Neural cell (in vitro differentiated cells): Measurements from ENCODE around the gene ACAP1. TPM values are rescaled to one million over a fixed set of nuclear protein-coding genes. Genes with fewer than 3 reads are reported as not detected.

Source experiments
- H2AFZ ChIP-seq: fragments of 200-600, 300-800 bp; sonication (generic), shearing (Covaris generic); 2 replicates; pipeline ENCODE4 v1.6.0; 2014; ENCODE audit warnings: low read depth, mild to moderate bottlenecking, antibody characterized with exemption, low read length, moderate library complexity
- H3F3A ChIP-seq: fragments of 200-600 bp; shearing (Covaris generic); 2 replicates; pipeline ENCODE4 v1.6.1; 2016; ENCODE audit warnings: mild to moderate bottlenecking, moderate library complexity, mixed read lengths, antibody characterized with exemption, low read length; ENCODE audit not compliant: insufficient read depth, poor library complexity, severe bottlenecking
- H3K27ac ChIP-seq: fragments of 200-600, 300-800 bp; sonication (generic), shearing (Covaris generic); 2 replicates; pipeline ENCODE4 v1.5.1; 2014; ENCODE audit warnings: mild to moderate bottlenecking, low read length, moderate library complexity
- H3K27me3 ChIP-seq: fragments of 300-800, 200-600 bp; sonication (generic), shearing (Covaris generic); 2 replicates; pipeline ENCODE4 v1.6.0; 2014; ENCODE audit warnings: mild to moderate bottlenecking, low read depth, low read length, moderate library complexity; ENCODE audit not compliant: insufficient read depth
- H3K36me3 ChIP-seq: fragments of 300-800, 200-600 bp; sonication (generic), shearing (Covaris generic); 2 replicates; pipeline ENCODE4 v1.5.1; 2014; ENCODE audit warnings: mild to moderate bottlenecking, antibody characterized with exemption, low read length, moderate library complexity; ENCODE audit not compliant: insufficient read depth
- H3K4me2 ChIP-seq: fragments of 300-800, 200-600 bp; sonication (generic), shearing (Covaris generic); 2 replicates; pipeline ENCODE4 v1.6.0; 2014; ENCODE audit warnings: mild to moderate bottlenecking, low read length
- H3K4me3 ChIP-seq: fragments of 300-800, 200-600 bp; sonication (generic), shearing (Covaris generic); 2 replicates; pipeline ENCODE4 v1.5.1; 2014; ENCODE audit warnings: mild to moderate bottlenecking, low read length, moderate library complexity
- H3K79me2 ChIP-seq: fragments of 200-600 bp; shearing (Covaris generic); replicated peaks from 2 replicates; pipeline ENCODE4 v1.6.0; 2014; ENCODE audit warnings: mild to moderate bottlenecking, low read length, moderate library complexity; ENCODE audit not compliant: insufficient read depth
- H3K9ac ChIP-seq: fragments of 300-800, 200-600 bp; sonication (generic), shearing (Covaris generic); 2 replicates; pipeline ENCODE4 v1.6.1; 2016; ENCODE audit warnings: mild to moderate bottlenecking, low read length, mixed read lengths
- H3K9me2 ChIP-seq: fragments of 200-600 bp; shearing (Covaris generic); 2 replicates; pipeline ENCODE4 v1.6.1; 2016; ENCODE audit warnings: mild to moderate bottlenecking, low read length, mixed read lengths; ENCODE audit not compliant: insufficient read depth
- H3K9me3 ChIP-seq: fragments of 200-600, 300-800 bp; sonication (generic), shearing (Covaris generic); 2 replicates; pipeline ENCODE4 v1.6.1; 2016; ENCODE audit warnings: mild to moderate bottlenecking, mixed run types, low read length, moderate library complexity, mixed read lengths
- H4K20me1 ChIP-seq: fragments of 200-600 bp; shearing (Covaris generic); 2 replicates; pipeline ENCODE4 v1.6.1; 2016; ENCODE audit warnings: mild to moderate bottlenecking, mixed run types; ENCODE audit not compliant: insufficient read depth
- EP300 ChIP-seq: fragments of 450-650 bp; conservative IDR thresholded peaks from 2 replicates; pipeline ENCODE4 v1.6.1; 2014; ENCODE audit warnings: antibody characterized with exemption, mild to moderate bottlenecking, moderate library complexity; ENCODE audit not compliant: poor library complexity, severe bottlenecking
- EZH2 ChIP-seq: fragments of 200-600, 300-800 bp; shearing (Covaris generic), sonication (generic); IDR thresholded peaks from 2 replicates; pipeline ENCODE4 v1.6.1; 2014; ENCODE audit warnings: antibody characterized with exemption, low read length, borderline replicate concordance, mild to moderate bottlenecking; ENCODE audit not compliant: insufficient read depth, poor library complexity, severe bottlenecking
- MXI1 ChIP-seq: fragments of 450-650 bp; conservative IDR thresholded peaks from 2 replicates; pipeline ENCODE4 v1.6.1; 2014; ENCODE audit warnings: antibody characterized with exemption, mild to moderate bottlenecking; ENCODE audit not compliant: poor library complexity, severe bottlenecking
- POLR2AphosphoS5 ChIP-seq: IDR thresholded peaks from 2 replicates; pipeline ENCODE4 v1.6.1; 2012
- RAD21 ChIP-seq: fragments of 450-650 bp; conservative IDR thresholded peaks from 2 replicates; pipeline ENCODE4 v1.6.1; 2014; ENCODE audit warnings: antibody characterized with exemption, mild to moderate bottlenecking, moderate library complexity
- REST ChIP-seq: IDR thresholded peaks from 2 replicates; pipeline ENCODE4 v1.6.1; 2012; ENCODE audit warnings: borderline replicate concordance
- SMC3 ChIP-seq: fragments of 450-650 bp; conservative IDR thresholded peaks from 2 replicates; pipeline ENCODE4 v1.6.1; 2014; ENCODE audit warnings: antibody characterized with exemption, mild to moderate bottlenecking, moderate library complexity; ENCODE audit not compliant: poor library complexity
- TAF1 ChIP-seq: IDR thresholded peaks from 2 replicates; pipeline ENCODE4 v1.6.1; 2012; ENCODE audit warnings: low read depth
- polyA minus RNA-seq: library from RNA; depleted of rRNA, polyadenylated mRNA; stranded (reverse); fragments of >200 nt; gene quantifications from 2 replicates; pipeline ENCODE4 v1.2.3, GENCODE V29; 2014
- polyA plus RNA-seq: library from polyadenylated mRNA; depleted of rRNA; stranded (reverse); fragments of >200 nt; gene quantifications from 2 replicates; pipeline ENCODE4 v1.2.3, GENCODE V29; 2014
- TF ChIP-seq, protein P1 (sequence below): fragments of 450-650 bp; IDR thresholded peaks from 2 replicates; pipeline ENCODE4 v1.5.1; 2014; ENCODE audit warnings: antibody characterized with exemption, mild to moderate bottlenecking, moderate library complexity; ENCODE audit not compliant: poor library complexity, severe bottlenecking

Gene ACAP1, protein sequence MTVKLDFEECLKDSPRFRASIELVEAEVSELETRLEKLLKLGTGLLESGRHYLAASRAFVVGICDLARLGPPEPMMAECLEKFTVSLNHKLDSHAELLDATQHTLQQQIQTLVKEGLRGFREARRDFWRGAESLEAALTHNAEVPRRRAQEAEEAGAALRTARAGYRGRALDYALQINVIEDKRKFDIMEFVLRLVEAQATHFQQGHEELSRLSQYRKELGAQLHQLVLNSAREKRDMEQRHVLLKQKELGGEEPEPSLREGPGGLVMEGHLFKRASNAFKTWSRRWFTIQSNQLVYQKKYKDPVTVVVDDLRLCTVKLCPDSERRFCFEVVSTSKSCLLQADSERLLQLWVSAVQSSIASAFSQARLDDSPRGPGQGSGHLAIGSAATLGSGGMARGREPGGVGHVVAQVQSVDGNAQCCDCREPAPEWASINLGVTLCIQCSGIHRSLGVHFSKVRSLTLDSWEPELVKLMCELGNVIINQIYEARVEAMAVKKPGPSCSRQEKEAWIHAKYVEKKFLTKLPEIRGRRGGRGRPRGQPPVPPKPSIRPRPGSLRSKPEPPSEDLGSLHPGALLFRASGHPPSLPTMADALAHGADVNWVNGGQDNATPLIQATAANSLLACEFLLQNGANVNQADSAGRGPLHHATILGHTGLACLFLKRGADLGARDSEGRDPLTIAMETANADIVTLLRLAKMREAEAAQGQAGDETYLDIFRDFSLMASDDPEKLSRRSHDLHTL
- polyA plus RNA-seq (0.66 and 9.2 TPM in 2 replicates), polyA minus RNA-seq (not detected in 2 replicates)

- H3K79me2 ChIP-seq = no peaks in the 10 kb centered on the region
- H2AFZ ChIP-seq = no peak within 1 kb of the TSS
- no peak within 1 kb of the TSS for H3K9ac ChIP-seq
- H3K4me2 ChIP-seq = no peak within 1 kb of the TSS
- H3K36me3 ChIP-seq = no peaks in the 10 kb centered on the region
- H3K27me3 ChIP-seq = no peaks in the 10 kb centered on the region
- no peak within 1 kb of the TSS for H3K4me3 ChIP-seq
- H4K20me1 ChIP-seq = no peaks in the 10 kb centered on the region
- no peaks in the 10 kb centered on the region for H3K9me2 ChIP-seq
- TF ChIP-seq, protein P1, sequence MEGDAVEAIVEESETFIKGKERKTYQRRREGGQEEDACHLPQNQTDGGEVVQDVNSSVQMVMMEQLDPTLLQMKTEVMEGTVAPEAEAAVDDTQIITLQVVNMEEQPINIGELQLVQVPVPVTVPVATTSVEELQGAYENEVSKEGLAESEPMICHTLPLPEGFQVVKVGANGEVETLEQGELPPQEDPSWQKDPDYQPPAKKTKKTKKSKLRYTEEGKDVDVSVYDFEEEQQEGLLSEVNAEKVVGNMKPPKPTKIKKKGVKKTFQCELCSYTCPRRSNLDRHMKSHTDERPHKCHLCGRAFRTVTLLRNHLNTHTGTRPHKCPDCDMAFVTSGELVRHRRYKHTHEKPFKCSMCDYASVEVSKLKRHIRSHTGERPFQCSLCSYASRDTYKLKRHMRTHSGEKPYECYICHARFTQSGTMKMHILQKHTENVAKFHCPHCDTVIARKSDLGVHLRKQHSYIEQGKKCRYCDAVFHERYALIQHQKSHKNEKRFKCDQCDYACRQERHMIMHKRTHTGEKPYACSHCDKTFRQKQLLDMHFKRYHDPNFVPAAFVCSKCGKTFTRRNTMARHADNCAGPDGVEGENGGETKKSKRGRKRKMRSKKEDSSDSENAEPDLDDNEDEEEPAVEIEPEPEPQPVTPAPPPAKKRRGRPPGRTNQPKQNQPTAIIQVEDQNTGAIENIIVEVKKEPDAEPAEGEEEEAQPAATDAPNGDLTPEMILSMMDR = no peak
- TF ChIP-seq MXI1 (no peak), EP300 (no peak), SMC3 (no peak), EZH2 (no peak), RAD21 (no peak), REST (no peak), TAF1 (no peak), POLR2AphosphoS5 (no peak)
- no peak within 1 kb of the TSS for H3K27ac ChIP-seq
- H3K9me3 ChIP-seq = no peaks in the 10 kb centered on the region
- no peaks in the 10 kb centered on the region for H3F3A ChIP-seq
Observed at GRCh38 chr17:7336240-7337175, at the start of gene ACAP1. Gene ACAP1 (plus strand): TSS chr17:7336529. CDS start chr17:7336735, 206 bp downstream.
